A673 (cell line): ENCODE results near the gene UBE2A. TPM values are rescaled to one million over a fixed set of nuclear protein-coding genes. Genes with fewer than 3 reads are reported as not detected.

ENCODE experiments used
- BruUV-seq: library from RNA; stranded (reverse); fragments of 400-500 nt; replicated peaks from 2 replicates; lab custom pipeline; 2021; lab: Mats Ljungman, UMichigan
- CTCF ChIA-PET: fragments of 300-600 bp; sonication (Branson Sonifier 250); formaldehyde crosslinking; loops from one replicate; lab custom pipeline; 2022; ENCODE audit warnings: antibody characterized with exemption; lab: Charles Lee
- POLR2A ChIA-PET: fragments of 300-600 bp; sonication (Branson Sonifier 250); formaldehyde crosslinking; loops from one replicate; lab custom pipeline; 2022; ENCODE audit warnings: antibody characterized with exemption; ENCODE audit not compliant: low non-redundant PET; lab: Charles Lee
- DNase-seq: peaks from one replicate; pipeline ENCODE4 v3.0.0-alpha.2; 2015; ENCODE audit warnings: low spot score
- H3K27ac ChIP-seq: fragments of 200-600 bp; sonication (generic); 2 replicates; pipeline ENCODE4 v1.5.1; 2016; ENCODE audit warnings: mixed run types, low read depth, mild to moderate bottlenecking, mixed read lengths, antibody characterized with exemption, low read length; ENCODE audit not compliant: poor library complexity, severe bottlenecking
- H3K27me3 ChIP-seq: fragments of 200-600 bp; sonication (generic); replicated peaks from 2 replicates; pipeline ENCODE4 v1.6.1; 2017; ENCODE audit warnings: mixed run types, low read depth, mild to moderate bottlenecking, mixed read lengths, antibody characterized with exemption, low read length; ENCODE audit not compliant: insufficient read depth, poor library complexity
- H3K36me3 ChIP-seq: fragments of 200-600 bp; sonication (generic); 2 replicates; pipeline ENCODE4 v1.6.1; 2016; ENCODE audit warnings: mixed run types, mild to moderate bottlenecking, mixed read lengths, antibody characterized with exemption, low read length; ENCODE audit not compliant: insufficient read depth, poor library complexity, severe bottlenecking
- H3K4me1 ChIP-seq: fragments of 200-600 bp; sonication (generic); 2 replicates; pipeline ENCODE4 v1.6.1; 2017; ENCODE audit warnings: mixed run types, mild to moderate bottlenecking, mixed read lengths, antibody characterized with exemption, low read length; ENCODE audit not compliant: insufficient read depth, poor library complexity, severe bottlenecking
- H3K4me3 ChIP-seq: fragments of 200-600 bp; sonication (generic); 2 replicates; pipeline ENCODE4 v1.5.1; 2016; ENCODE audit warnings: low read depth, mixed run types, mild to moderate bottlenecking, mixed read lengths, low read length; ENCODE audit not compliant: poor library complexity, severe bottlenecking
- H3K9me3 ChIP-seq: fragments of 200-600 bp; sonication (generic); 2 replicates; pipeline ENCODE4 v1.6.1; 2016; ENCODE audit warnings: mixed run types, low read depth, mild to moderate bottlenecking, mixed read lengths, antibody characterized with exemption, low read length; ENCODE audit not compliant: poor library complexity, severe bottlenecking
- EZH2 ChIP-seq: fragments of 200-600 bp; sonication (generic); IDR thresholded peaks from 2 replicates; pipeline ENCODE4 v1.6.1; 2017; ENCODE audit warnings: borderline replicate concordance, low read depth, mild to moderate bottlenecking, mixed read lengths, antibody characterized with exemption, low read length; ENCODE audit not compliant: poor library complexity, severe bottlenecking
- intact Hi-C: fragments of 100-400 bp; cut with micrococcal nuclease; formaldehyde crosslinking; loops from one replicate; pipeline ENCODE4 v1.10.0; 2022; ENCODE audit not compliant: unreplicated experiment
- total RNA-seq: library from RNA; stranded (reverse); gene quantifications from 2 replicates; pipeline ENCODE4 v1.2.3, GENCODE V29; 2021
- TF ChIP-seq, protein P1 (sequence below): fragments of 300-800, 200-600 bp; sonication (generic); conservative IDR thresholded peaks from 2 replicates; pipeline ENCODE4 v1.5.1; 2017; ENCODE audit warnings: low read depth, mild to moderate bottlenecking, antibody characterized with exemption, low read length, moderate library complexity, mixed read lengths

The UBE2A gene
- total RNA-seq, 1 experiment from 2014 or later, result 85.3 TPM

DNA sequence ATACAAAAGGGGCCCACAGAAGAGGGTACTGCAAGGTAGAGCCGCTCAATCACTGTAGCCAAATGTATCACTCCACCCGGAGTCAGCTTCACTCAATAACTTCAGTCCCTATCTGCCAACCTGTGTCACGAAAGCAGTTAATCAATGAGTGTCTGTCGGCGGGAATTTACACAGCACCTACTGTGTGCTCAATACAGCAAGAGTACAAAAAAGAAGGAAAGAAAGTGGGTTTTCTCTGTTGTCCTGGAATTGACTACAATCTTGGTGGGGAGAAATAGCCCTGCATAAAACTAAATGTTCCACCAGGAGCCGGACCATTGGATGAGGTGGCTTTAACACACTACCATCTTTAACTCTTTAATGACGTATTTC, 32.6 kb downstream of the UBE2A start:
- POLR2A ChIA-PET, result no interaction called here
- TF ChIP-seq, protein P1, sequence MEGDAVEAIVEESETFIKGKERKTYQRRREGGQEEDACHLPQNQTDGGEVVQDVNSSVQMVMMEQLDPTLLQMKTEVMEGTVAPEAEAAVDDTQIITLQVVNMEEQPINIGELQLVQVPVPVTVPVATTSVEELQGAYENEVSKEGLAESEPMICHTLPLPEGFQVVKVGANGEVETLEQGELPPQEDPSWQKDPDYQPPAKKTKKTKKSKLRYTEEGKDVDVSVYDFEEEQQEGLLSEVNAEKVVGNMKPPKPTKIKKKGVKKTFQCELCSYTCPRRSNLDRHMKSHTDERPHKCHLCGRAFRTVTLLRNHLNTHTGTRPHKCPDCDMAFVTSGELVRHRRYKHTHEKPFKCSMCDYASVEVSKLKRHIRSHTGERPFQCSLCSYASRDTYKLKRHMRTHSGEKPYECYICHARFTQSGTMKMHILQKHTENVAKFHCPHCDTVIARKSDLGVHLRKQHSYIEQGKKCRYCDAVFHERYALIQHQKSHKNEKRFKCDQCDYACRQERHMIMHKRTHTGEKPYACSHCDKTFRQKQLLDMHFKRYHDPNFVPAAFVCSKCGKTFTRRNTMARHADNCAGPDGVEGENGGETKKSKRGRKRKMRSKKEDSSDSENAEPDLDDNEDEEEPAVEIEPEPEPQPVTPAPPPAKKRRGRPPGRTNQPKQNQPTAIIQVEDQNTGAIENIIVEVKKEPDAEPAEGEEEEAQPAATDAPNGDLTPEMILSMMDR, result no peak
- no peak for TF ChIP-seq EZH2
- no peaks in the 10 kb centered on the region for H3K9me3 ChIP-seq
- H3K27me3 ChIP-seq, result no peaks in the 10 kb centered on the region
- intact Hi-C loops, result no loop called here
- peak overlapping the region; percentile 94 for H3K27ac ChIP-seq
- DNase-seq, result no peak
- CTCF ChIA-PET, result no interaction called here
- H3K36me3 ChIP-seq, result no peaks in the 10 kb centered on the region
- no peaks in the 10 kb centered on the region for H3K4me1 ChIP-seq
- peak overlapping the region; percentile 69 for H3K4me3 ChIP-seq
- BruUV-seq, result no TSS peak

DNA sequence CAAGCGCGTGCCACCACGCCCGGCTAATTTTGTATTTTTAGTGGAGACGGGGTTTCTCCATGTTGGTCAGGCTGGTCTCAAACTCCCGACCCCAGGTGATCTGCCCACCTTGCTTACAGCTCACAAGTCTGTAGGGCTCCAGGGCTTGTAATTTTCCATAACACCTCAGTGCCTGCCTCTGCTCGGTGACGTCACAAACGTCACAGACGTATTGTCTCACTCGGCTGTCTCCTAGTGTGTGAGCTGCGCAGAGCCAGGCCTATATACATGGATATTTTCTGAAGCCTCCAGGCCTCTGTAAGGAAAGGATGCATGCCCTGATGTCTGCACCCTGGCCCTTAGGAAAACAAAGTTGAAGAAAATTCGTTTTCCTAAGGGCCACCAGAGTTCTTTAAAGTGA, 40.4 kb downstream of the UBE2A start:
- ChIA-PET CTCF (no interaction called here), POLR2A (no interaction called here)
- no peak for DNase-seq
- H3K9me3 ChIP-seq, result no peaks in the 10 kb centered on the region
- no TSS peak for BruUV-seq
- no peaks in the 10 kb centered on the region for H3K36me3 ChIP-seq
- TF ChIP-seq EZH2, result no peak
- TF ChIP-seq, protein P1, result no peak
- intact Hi-C loops, result no loop called here
- H3K4me3 ChIP-seq, result no peak overlapping the region
- H3K4me1 ChIP-seq, result peaks cover 8% of the 10 kb centered on the region
- H3K27me3 ChIP-seq, result no peaks in the 10 kb centered on the region
- no peak overlapping the region for H3K27ac ChIP-seq

DNA sequence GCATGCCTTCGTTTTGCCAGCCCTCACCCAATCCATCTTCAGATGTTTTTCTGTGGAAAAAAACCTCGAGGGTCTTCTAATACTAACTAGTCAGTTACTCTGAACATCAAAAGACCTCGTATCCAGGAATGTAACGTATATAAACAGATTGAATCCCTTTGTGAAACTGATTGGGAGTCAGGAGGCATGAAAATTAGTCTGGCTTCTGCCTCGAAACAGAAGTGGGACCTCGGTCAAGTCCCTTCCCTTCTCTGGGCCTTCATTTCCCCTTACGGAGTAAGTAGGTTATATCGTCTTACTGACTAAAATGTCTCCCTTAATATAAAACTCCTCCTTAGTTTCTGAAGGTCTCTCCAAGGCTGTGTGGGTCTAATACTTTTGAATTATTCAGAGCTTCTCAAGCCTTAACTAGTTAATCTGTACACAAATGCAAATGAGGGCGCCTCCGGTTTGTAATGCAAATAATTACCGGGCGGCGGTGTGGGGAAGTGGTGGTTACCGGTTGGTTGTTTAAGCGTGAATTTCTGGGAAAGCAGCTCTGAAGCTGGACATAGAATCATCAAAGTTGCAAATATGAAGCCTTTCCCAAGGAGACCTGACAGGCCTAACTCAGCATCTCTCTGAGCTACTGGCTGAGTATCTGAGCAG, 43.3 kb downstream of the UBE2A start:
- ChIA-PET POLR2A (interaction anchor here (0.7 kb wide), 1 partner anchor 12 kb away, joined by 3 read pairs; no protein-coding TSS in a partner anchor), CTCF (no interaction called here)
- DNase-seq, result peak; percentile 40
- H3K27me3 ChIP-seq, result no peaks in the 10 kb centered on the region
- H3K9me3 ChIP-seq, result no peaks in the 10 kb centered on the region
- TSS peak; percentile 47 for BruUV-seq
- no peaks in the 10 kb centered on the region for H3K36me3 ChIP-seq
- TF ChIP-seq, protein P1, result no peak
- TF ChIP-seq EZH2, result no peak
- intact Hi-C loops, result no loop called here
- no peak overlapping the region for H3K4me3 ChIP-seq
- H3K27ac ChIP-seq, result no peak overlapping the region
- H3K4me1 ChIP-seq, result peaks cover 9% of the 10 kb centered on the region
